K562 (cell line): Measurements from ENCODE around the gene SDR42E2. TPM values are rescaled to one million over a fixed set of nuclear protein-coding genes. Genes with fewer than 3 reads are reported as not detected.
A peak's percentile ranks its signal among the peaks of the same experiment; 100 is the strongest.

ENCODE experiments used
- ATAC-seq: fragments of 200-7000 bp; cut with Tn5 transposase; 3 replicates; pipeline ENCODE4 v1.9.1; 2020; ENCODE audit warnings: moderate library complexity
- BruUV-seq: library from RNA; stranded (reverse); fragments of 400-500 nt; replicated peaks from 2 replicates; lab custom pipeline; 2021; lab: Mats Ljungman, UMichigan
- CTCF ChIA-PET: fragments of 300-600 bp; formaldehyde crosslinking; extraction: SDS; loops from one replicate; lab custom pipeline; 2021; ENCODE audit warnings: low intra/inter-chr PET ratio; lab: Yijun Ruan, JAX
- POLR2A ChIA-PET: fragments of 300-600, 350-650 bp; sonication (Branson Sonifier 250); formaldehyde crosslinking; extraction: SDS; loops from one replicate; lab custom pipeline; 2021; ENCODE audit warnings: antibody characterized with exemption, inconsistent platforms; lab: Yijun Ruan, JAX
- DNase-seq, 4 experiments: peaks; one replicate each; pipeline versions ENCODE4 v3.0.0 to v3.0.0-alpha.2; 2011 to 2018; ENCODE audit warnings: low spot score in 3 of 4, mixed read lengths in 3 of 4; ENCODE audit errors: extremely low read depth in 1 of 4
- FAIRE-seq: peaks from 2 replicates; lab custom pipeline; 2011; peaks lifted over from hg19 to GRCh38; lab: Jason Lieb, UNC
- H2AFZ ChIP-seq: 2 replicates; pipeline ENCODE4 v1.6.0; 2011; ENCODE audit warnings: low read depth, low read length, control low read depth, inconsistent platforms
- H3K27ac ChIP-seq: fragments of 200-600 bp; 3 replicates; pipeline ENCODE4 v1.8.0; 2011; ENCODE audit warnings: low read depth, mild to moderate bottlenecking, control low read depth, inconsistent platforms, low read length, moderate library complexity, mixed read lengths; ENCODE audit errors: extremely low read depth
- H3K27me3 ChIP-seq, 2 experiments: fragments of 300-600 bp in 1 of 2; 2 replicates in 1 of 2; 3 replicates in 1 of 2; pipeline versions ENCODE4 v1.6.0 to v1.8.0; 2011; ENCODE audit warnings: inconsistent platforms in 2 of 2, low read length in 2 of 2, mild to moderate bottlenecking in 1 of 2, mixed read lengths in 1 of 2, moderate library complexity in 1 of 2; ENCODE audit not compliant: control insufficient read depth in 2 of 2, insufficient read depth in 2 of 2
- H3K36me3 ChIP-seq: fragments of 300-600 bp; 3 replicates; pipeline ENCODE4 v1.8.0; 2011; ENCODE audit warnings: mild to moderate bottlenecking, low read length, inconsistent platforms; ENCODE audit not compliant: control insufficient read depth, insufficient read depth
- H3K4me1 ChIP-seq, 2 experiments: fragments of 200-600 bp in 1 of 2; replicated peaks in 1 of 2; 2 replicates in 1 of 2; 3 replicates in 1 of 2; pipeline versions ENCODE4 v1.5.1 to v1.8.0; 2011; ENCODE audit warnings: inconsistent platforms in 2 of 2, low read length in 2 of 2, mild to moderate bottlenecking in 1 of 2, mixed read lengths in 1 of 2, moderate library complexity in 1 of 2; ENCODE audit not compliant: control insufficient read depth in 2 of 2, insufficient read depth in 2 of 2
- H3K4me2 ChIP-seq: 2 replicates; pipeline ENCODE4 v1.6.1; 2011; ENCODE audit warnings: low read length, control low read depth, inconsistent platforms, mixed read lengths; ENCODE audit not compliant: insufficient read depth
- H3K4me3 ChIP-seq: fragments of 200-600 bp; sonication (generic), shearing (Covaris generic); 2 replicates; pipeline ENCODE4 v1.5.1; 2016; ENCODE audit warnings: control low read depth, inconsistent platforms
- H3K79me2 ChIP-seq: fragments of 200-600 bp; 3 replicates; pipeline ENCODE4 v1.8.0; 2011; ENCODE audit warnings: low read length, inconsistent platforms; ENCODE audit not compliant: control insufficient read depth, insufficient read depth
- H3K9ac ChIP-seq, 2 experiments: 2 replicates each; pipeline versions ENCODE4 v1.6.0 to v1.6.1; 2011; ENCODE audit warnings: low read depth in 2 of 2, low read length in 2 of 2, control low read depth in 1 of 2, inconsistent platforms in 1 of 2, mild to moderate bottlenecking in 1 of 2, mixed read lengths in 1 of 2; ENCODE audit not compliant: insufficient read depth in 1 of 2
- H3K9me1 ChIP-seq: one replicate; pipeline ENCODE4 v1.6.0; 2011; ENCODE audit warnings: inconsistent platforms, mild to moderate bottlenecking, low read length, moderate library complexity; ENCODE audit not compliant: control insufficient read depth, insufficient read depth
- H3K9me3 ChIP-seq: replicated peaks from 2 replicates; pipeline ENCODE4 v1.5.1; 2011; ENCODE audit warnings: low read depth, low read length, inconsistent platforms; ENCODE audit not compliant: control insufficient read depth, insufficient read depth
- H4K20me1 ChIP-seq: replicated peaks from 2 replicates; pipeline ENCODE4 v1.6.1; 2011; ENCODE audit warnings: low read length, inconsistent platforms, mixed read lengths; ENCODE audit not compliant: control insufficient read depth, insufficient read depth
- CBX5 ChIP-seq: IDR thresholded peaks from 2 replicates; pipeline ENCODE4 v1.6.1; 2014; ENCODE audit warnings: low read depth, borderline replicate concordance
- FOXA3 ChIP-seq, 2 experiments: fragments of 450-650 bp in 1 of 2; sonication (generic) in 1 of 2; formaldehyde crosslinking; IDR thresholded peaks in 1 of 2; conservative IDR thresholded peaks in 1 of 2; 2 replicates each; pipeline versions ENCODE4 v1.4.0 to v1.8.0; 2020 to 2022; ENCODE audit warnings: mild to moderate bottlenecking in 2 of 2, missing genetic modification reagents in 1 of 2
- IFI16 ChIP-seq: fragments of 250-450 bp; sonication (Bioruptor Pico); IDR thresholded peaks from 2 replicates; pipeline ENCODE4 v2.1.2; 2022; ENCODE audit warnings: mild to moderate bottlenecking, inconsistent platforms
- NONO ChIP-seq, 2 experiments: fragments of 200-400 bp in 1 of 2; fragments of 450-650 bp in 1 of 2; formaldehyde crosslinking in 1 of 2; IDR thresholded peaks; 2 replicates each; pipeline ENCODE4 v1.6.1; 2017; ENCODE audit warnings: low read depth in 2 of 2, mild to moderate bottlenecking in 2 of 2, moderate library complexity in 2 of 2, low read length in 1 of 2
- RBM25 ChIP-seq: fragments of 200-400 bp; formaldehyde crosslinking; IDR thresholded peaks from 2 replicates; pipeline ENCODE4 v1.6.1; 2018; ENCODE audit warnings: low read length, low read depth, moderate library complexity; ENCODE audit not compliant: severe bottlenecking
- SMARCA5 ChIP-seq: fragments of 450-650 bp; IDR thresholded peaks from 2 replicates; pipeline ENCODE4 v1.6.1; 2016
- TAF15 ChIP-seq: fragments of 200-400 bp; formaldehyde crosslinking; IDR thresholded peaks from 2 replicates; pipeline ENCODE4 v1.6.1; 2017; ENCODE audit warnings: mild to moderate bottlenecking, low read depth, low read length, moderate library complexity
- TRIM24 ChIP-seq, 2 experiments: fragments of 450-650 bp; IDR thresholded peaks; 2 replicates each; pipeline ENCODE4 v1.6.1; 2016
- ZBTB1 ChIP-seq: sonication (generic); formaldehyde crosslinking; IDR thresholded peaks from 2 replicates; pipeline ENCODE4 v1.8.1; 2023; ENCODE audit warnings: missing genetic modification reagents, low read depth, mild to moderate bottlenecking, borderline replicate concordance
- ZBTB7A ChIP-seq: IDR thresholded peaks from 2 replicates; pipeline ENCODE4 v1.6.1; 2011; ENCODE audit warnings: low read depth, mild to moderate bottlenecking, low read length, moderate library complexity, borderline replicate concordance; ENCODE audit not compliant: control insufficient read depth
- ZNF121 ChIP-seq: sonication (generic); formaldehyde crosslinking; conservative IDR thresholded peaks from 2 replicates; pipeline ENCODE4 v1.8.0; 2022; ENCODE audit warnings: missing genetic modification reagents
- ZNF444 ChIP-seq: fragments of 250-450 bp; sonication (Bioruptor Pico); IDR thresholded peaks from 2 replicates; pipeline ENCODE4 v1.4.0; 2020; ENCODE audit warnings: mild to moderate bottlenecking, moderate library complexity
- WGBS: fragments of 100-300 bp; shearing (Covaris generic); methylation state at CpG from one replicate; pipeline ENCODE4 v1.1.6; 2016; ENCODE audit warnings: low coverage, mixed read lengths; ENCODE audit not compliant: insufficient coverage; ENCODE audit errors: missing lambda C conversion rate; 5-methylcytosine and 5-hydroxymethylcytosine counted together
- in situ Hi-C: fragments of 300-500 bp; cut with MboI; formaldehyde crosslinking; loops from 4 replicates; pipeline ENCODE4 v1.15.0; 2018; ENCODE audit warnings: inconsistent platforms, mixed read lengths
- intact Hi-C: fragments of 100-400 bp; cut with micrococcal nuclease; formaldehyde crosslinking; loops from 2 replicates; pipeline ENCODE4 v1.14.2; 2022
- polyA plus RNA-seq, 8 experiments: library from polyadenylated mRNA; depleted of rRNA in 4 of 8; stranded (reverse) in 5 of 8; unstranded in 3 of 8; fragments of >200 nt; fragmentation: Nextera tagmentation in 2 of 8; fragmentation: Illumina TruSeq in 1 of 8; extraction: Ambion mirVana in 2 of 8; extraction: Trizol in 1 of 8; gene quantifications; 2 replicates each; pipeline versions ENCODE4 v1.2.1 to v1.2.3, GENCODE V29; 2011 to 2014; ENCODE audit warnings: inconsistent platforms in 1 of 8, missing spikeins in 1 of 8
- total RNA-seq, 7 experiments: library from RNA; depleted of rRNA in 6 of 7; stranded (reverse); fragments of >200 nt in 6 of 7; fragmentation: Illumina TruSeq in 2 of 7; extraction: Trizol in 2 of 7; gene quantifications; 2 replicates each; pipeline versions ENCODE4 v1.2.1 to v1.2.3, GENCODE V29; 2011 to 2021; ENCODE audit warnings: low replicate concordance in 1 of 7
- TF ChIP-seq, protein P1 (sequence below): fragments of 250-450 bp; sonication (Bioruptor Pico); IDR thresholded peaks from 2 replicates; pipeline ENCODE4 v1.5.0; 2021; ENCODE audit warnings: mild to moderate bottlenecking, moderate library complexity
- TF ChIP-seq, protein P2 (sequence below): fragments of 450-650 bp; IDR thresholded peaks from 2 replicates; pipeline ENCODE4 v1.6.1; 2017; ENCODE audit warnings: antibody characterized with exemption, mild to moderate bottlenecking

The SDR42E2 gene
- total and polyA plus RNA-seq, 9 of the 15 experiments (the other 6 are each of a cell fraction or from before 2014, with no cell fraction given), result 0.03 to 0.07 (median 0.04) TPM; not detected in 4

GRCh38 chr16:22222006-22222405, 59.7 kb downstream of the SDR42E2 start:
- H3K79me2 ChIP-seq, result peaks cover 60% of the 10 kb centered on the region
- no peak overlapping the region for H3K4me2 ChIP-seq
- no peaks in the 10 kb centered on the region for H3K9me1 ChIP-seq
- ChIA-PET CTCF (no interaction called here), POLR2A (interaction anchor here (1.0 to 2.9 kb wide), 2 partner anchors 10 to 11 kb away, joined by 3 to 9 read pairs; no protein-coding TSS in a partner anchor)
- no peak overlapping the region for H2AFZ ChIP-seq
- H3K27ac ChIP-seq, result no peak overlapping the region
- H3K36me3 ChIP-seq, result peaks cover 42% of the 10 kb centered on the region; the same call in 2 of the 3 replicates
- no peaks in the 10 kb centered on the region for H3K27me3 ChIP-seq
- intact Hi-C loops (no loop called here), in situ Hi-C loops (no loop called here)
- no peak for DNase-seq
- H3K9ac ChIP-seq, result no peak overlapping the region
- H4K20me1 ChIP-seq, result no peaks in the 10 kb centered on the region
- WGBS, result 77% methylated on average over 1 of the region's 2 CpGs
- no peak for FAIRE-seq
- H3K4me3 ChIP-seq, result no peak overlapping the region
- no peaks in the 10 kb centered on the region for H3K9me3 ChIP-seq
- BruUV-seq, result no TSS peak
- H3K4me1 ChIP-seq, result peaks cover 14 to 19% of the 10 kb centered on the region in 2 experiments; a peak in 4 of 5 replicates
- ATAC-seq, result no peak
- TF ChIP-seq ZBTB7A (no peak), FOXA3 (CRISPR knock-in tag; conservative IDR thresholded peaks at IDR 0.05 in 1 of 2, IDR thresholded peaks at IDR 0.05 in 1 of 2) (no peak), IFI16 (CRISPR knock-in tag) (no peak), TRIM24 (IDR thresholded peaks at IDR 0.05) (no peak), ZBTB1 (CRISPR knock-in tag) (no peak), SMARCA5 (no peak), NONO (IDR thresholded peaks at IDR 0.05; ENCODE audit: low read depth in 2 of 2, low read length in 1 of 2) (no peak), CBX5 (no peak), ZNF444 (CRISPR knock-in tag) (no peak), RBM25 (peak; percentile 67), ZNF121 (CRISPR knock-in tag) (peak; percentile 89), TAF15 (no peak)
- TF ChIP-seq, protein P1, sequence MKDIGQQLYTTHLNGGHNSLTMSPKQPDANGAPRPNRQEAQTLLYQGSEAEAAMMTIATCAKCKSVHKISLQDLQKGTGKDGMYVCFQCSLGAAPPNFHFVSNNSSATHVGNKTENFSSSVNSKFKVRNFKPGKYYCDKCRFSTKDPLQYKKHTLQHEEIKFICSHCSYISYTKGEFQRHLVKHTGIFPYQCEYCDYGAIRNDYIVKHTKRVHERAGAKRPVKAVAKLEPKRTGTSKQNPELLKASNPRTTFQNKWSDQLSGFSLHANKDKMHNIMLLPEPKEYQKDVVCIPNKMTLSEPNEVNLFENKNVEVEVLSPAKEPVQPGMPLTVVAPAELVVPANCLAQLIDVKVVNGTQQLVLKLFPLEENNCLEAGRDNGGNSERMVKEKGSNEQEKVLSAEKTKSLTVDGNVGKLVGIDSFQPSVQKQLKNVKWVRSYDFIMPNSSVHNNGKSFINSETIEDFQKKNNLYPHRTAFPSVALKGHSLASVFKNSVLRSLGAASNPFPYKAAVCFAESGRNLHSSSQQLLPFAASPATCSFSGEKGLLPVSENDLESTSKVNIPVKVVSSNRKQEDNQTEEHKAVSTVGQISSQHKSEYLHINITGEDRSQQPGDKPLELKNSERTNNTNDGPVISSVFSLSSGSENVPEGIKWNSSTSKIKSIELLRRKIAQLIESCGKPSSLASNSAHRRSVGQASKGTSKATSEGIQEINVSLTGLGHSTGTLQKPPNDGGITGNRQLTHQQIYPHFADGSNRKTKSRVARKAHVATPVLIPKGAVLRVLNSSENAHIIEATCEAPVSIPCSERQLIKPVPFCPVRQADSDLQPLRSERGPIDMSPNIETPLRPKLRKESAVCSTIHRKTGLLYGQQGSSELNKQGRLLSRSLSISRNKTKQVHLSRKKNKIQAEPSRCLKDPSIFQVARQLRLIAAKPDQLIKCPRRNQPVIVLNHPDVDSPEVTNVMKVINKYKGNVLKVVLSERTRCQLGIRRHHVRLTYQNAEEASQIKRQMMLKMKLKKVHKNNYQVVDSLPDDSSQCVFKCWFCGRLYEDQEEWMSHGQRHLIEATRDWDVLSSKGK (CRISPR knock-in tag), result no peak
- TF ChIP-seq, protein P2, sequence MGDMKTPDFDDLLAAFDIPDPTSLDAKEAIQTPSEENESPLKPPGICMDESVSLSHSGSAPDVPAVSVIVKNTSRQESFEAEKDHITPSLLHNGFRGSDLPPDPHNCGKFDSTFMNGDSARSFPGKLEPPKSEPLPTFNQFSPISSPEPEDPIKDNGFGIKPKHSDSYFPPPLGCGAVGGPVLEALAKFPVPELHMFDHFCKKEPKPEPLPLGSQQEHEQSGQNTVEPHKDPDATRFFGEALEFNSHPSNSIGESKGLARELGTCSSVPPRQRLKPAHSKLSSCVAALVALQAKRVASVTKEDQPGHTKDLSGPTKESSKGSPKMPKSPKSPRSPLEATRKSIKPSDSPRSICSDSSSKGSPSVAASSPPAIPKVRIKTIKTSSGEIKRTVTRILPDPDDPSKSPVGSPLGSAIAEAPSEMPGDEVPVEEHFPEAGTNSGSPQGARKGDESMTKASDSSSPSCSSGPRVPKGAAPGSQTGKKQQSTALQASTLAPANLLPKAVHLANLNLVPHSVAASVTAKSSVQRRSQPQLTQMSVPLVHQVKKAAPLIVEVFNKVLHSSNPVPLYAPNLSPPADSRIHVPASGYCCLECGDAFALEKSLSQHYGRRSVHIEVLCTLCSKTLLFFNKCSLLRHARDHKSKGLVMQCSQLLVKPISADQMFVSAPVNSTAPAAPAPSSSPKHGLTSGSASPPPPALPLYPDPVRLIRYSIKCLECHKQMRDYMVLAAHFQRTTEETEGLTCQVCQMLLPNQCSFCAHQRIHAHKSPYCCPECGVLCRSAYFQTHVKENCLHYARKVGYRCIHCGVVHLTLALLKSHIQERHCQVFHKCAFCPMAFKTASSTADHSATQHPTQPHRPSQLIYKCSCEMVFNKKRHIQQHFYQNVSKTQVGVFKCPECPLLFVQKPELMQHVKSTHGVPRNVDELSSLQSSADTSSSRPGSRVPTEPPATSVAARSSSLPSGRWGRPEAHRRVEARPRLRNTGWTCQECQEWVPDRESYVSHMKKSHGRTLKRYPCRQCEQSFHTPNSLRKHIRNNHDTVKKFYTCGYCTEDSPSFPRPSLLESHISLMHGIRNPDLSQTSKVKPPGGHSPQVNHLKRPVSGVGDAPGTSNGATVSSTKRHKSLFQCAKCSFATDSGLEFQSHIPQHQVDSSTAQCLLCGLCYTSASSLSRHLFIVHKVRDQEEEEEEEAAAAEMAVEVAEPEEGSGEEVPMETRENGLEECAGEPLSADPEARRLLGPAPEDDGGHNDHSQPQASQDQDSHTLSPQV, result no peak
